HG03342 (cell line): ENCODE results near the gene KRTAP4-3.
"Not testable (repeated sequence)": the region's sequence is repeated elsewhere in the genome, so short reads cannot be mapped to it uniquely, and the experiment has no call there.

Experiments
- ATAC-seq: cut with Tn5 transposase; IDR thresholded peaks from one replicate; pipeline ENCODE4 v1.9.1; 2021; ENCODE audit warnings: mild to moderate bottlenecking, moderate library complexity; ENCODE audit not compliant: unreplicated experiment

The KRTAP4-3 gene

DNA sequence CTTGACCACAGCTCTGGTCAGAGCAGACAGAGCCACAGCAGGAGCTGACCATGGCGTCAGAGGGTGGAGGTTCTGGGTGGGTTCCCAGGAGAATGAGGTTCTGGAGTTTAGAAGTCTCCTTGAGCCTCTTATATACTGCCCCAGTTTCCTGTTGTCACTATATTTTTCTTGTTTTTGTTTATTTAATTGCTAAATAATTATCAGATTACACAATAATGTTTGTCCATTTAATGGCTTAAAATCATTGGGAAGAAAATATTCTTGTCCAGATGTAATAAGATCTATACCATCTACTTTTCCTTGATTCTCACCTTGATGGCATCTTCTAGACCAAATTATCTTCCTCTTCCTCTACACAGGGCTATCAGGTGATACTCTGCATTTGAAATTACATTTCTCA lies at the start of gene KRTAP4-3:
TSS of gene KRTAP4-3 (minus strand) at position 101 of the 400 bp plus-strand sequence. CDS start at position 52, 49 bp downstream.
- no peak for ATAC-seq

DNA sequence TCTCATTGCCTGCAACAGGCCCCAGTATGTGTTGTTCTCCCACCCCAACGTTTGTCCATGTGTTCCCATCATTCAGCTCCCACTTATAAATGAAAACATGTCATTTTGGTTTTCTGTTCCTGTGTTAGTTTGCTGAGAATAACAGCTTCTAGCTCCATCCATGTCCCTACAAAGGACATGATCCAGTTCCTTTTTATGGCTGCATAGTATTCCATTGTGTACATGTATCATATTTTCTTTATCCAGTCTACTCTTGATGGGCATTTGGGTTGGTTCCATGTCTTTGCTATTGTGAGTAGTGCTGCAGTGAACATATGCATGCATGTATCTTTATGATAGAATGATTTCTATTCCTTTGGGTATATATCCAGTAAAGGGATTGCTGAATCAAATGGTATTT lies 47.7 kb upstream of the KRTAP4-3 start:
- ATAC-seq: no peak

DNA sequence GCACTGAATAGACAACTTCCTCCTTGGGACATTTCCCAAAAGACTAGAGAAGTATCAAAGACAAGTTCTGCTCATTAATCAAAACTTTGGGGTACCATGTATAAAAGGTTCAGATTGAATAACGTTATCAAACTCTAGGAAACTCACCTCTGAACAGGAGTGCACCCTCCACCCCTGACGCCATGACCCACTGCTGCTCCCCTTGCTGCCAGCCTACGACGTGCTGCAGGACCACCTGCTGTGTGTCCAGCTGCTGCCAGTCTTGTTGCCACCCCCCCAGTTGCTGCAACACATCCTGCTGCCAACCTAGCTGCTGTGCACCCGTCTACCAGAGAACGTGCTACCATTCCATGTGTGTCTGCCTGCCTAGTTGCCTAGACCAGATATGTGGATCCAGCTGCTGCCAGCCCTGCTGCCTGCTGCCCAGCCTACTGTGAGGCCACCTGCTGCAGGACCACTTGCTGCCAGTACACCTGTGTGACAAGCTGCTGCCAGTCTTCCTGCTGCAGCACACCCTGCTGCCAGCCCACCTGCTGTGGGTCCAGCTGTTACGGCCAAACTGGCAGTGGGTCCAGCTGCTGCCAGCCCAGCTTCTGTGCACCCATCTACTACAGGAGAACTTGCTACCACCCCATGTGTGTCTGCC lies 44.6 kb upstream of the KRTAP4-3 start:
- no peak for ATAC-seq

GRCh38 chr17:41211845-41212466 lies 43.9 kb upstream of the KRTAP4-3 start:
- no peak for ATAC-seq

DNA sequence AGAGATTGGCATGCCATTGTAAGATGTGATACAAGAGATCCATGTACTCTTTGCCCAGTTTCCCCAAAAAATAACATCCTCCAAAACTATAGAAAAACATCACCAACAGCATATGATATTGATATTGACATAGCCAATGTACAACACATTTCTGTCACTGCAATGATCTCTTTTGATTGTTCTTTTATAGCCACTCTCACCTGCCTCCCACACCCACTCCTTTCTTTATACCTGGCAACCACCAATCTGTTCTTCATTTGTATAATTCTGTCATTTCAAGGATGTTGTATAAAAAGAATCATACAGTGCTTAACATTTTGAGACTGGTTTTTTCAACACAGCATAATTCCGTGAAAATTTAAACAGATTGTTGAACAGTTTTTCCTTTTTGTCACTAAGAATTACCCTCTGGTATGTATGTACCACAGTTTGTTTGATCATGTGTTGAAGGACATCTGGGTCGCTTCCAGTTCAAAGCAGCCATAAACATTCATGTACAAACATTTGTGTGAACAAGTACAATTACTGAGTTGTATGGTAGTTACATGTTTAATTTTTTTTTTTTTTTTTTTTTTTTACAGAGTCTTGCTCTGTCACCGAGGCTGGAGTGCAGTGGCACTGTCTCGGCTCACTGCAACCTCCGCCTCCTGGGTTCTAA lies 31.5 kb upstream of the KRTAP4-3 start:
- no peak for ATAC-seq

- ATAC-seq: no peak
Measured at GRCh38 chr17:41196068-41196467, 28.0 kb upstream of the KRTAP4-3 start.

GRCh38 chr17:41190328-41190727 lies 22.3 kb upstream of the KRTAP4-3 start:
- ATAC-seq: no peak

DNA sequence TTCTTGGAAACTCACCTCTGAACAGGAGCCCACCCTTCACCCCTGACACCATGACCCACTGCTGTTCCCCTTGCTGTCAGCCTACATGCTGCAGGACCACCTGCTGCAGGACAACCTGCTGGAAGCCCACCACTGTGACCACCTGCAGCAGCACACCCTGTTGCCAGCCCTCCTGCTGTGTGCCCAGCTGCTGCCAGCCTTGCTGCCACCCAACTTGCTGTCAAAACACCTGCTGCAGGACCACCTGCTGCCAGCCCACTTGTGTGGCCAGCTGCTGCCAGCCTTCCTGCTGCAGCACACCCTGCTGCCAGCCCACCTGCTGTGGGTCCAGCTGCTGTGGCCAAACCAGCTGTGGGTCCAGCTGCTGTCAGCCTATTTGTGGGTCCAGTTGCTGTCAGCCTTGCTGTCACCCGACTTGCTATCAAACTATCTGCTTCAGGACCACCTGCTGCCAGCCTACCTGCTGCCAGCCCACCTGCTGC lies 21.9 kb upstream of the KRTAP4-3 start, which contains the start of gene KRTAP9-1:
TSS of gene KRTAP9-1 (plus strand) at position 51 of the 482 bp plus-strand sequence. CDS start at position 51, 0 bp downstream.
- ATAC-seq: not testable (repeated sequence)

DNA sequence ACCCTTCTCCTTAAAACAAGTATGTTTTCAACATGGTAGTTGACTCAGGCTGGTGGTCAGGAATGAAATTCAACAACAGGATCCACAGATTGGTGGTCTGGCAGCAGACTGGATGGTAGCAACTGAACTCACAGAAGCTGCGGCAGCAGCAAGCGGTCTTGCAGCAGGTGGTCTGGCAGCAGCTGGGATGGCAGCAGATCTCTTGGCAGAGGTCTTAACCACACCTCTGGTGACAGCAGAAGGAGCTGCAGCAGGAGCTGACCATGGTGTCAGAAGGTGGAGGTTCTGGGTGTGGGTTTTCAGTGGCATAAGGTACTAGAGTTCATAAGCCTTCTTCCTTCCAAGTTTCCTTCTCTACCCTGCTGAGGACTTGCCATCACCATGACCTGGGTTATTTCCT lies 18.9 kb upstream of the KRTAP4-3 start:
- ATAC-seq: no peak

DNA sequence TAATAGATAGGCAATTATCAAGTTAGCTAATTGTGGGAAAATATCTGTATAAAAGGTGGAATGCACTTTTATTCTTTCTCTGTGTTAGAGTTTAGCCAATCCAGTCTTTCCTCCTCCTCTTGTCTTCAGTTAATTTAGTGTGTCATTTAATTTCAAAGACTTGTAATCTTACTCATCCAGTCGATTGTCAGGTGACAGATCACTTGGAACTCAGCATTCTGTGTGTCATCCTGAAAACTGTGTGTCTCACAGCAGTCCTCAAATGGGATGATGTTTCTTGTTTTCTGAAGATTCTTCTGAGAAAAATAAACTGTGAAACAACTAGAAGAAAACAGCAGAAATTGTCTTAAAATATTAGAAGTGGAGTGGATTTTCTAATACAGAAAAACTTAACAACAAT lies 17.0 kb upstream of the KRTAP4-3 start:
- ATAC-seq: no peak

DNA sequence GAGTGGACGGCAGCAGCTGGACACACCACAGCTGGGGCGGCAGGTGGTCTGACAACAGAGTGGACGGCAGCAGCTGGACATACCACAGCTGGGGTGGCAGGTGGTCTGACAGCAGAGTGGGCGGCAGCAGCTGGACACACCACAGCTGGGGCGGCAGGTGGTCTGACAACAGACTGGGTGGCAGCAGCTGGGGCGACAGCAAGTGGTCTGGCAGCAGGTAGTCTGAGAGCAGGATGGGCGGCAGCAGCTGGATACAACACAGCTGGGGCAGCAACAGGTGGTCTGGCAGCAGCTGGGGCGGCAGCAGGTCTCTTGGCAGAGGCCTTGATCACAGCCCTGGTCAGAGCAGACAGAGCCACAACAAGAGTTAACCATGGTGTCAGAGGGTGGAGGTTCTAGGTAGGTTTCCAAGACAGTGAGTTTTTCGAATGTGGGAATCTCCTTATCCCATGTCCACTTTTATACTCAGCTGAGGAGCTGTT lies 16.5 kb upstream of the KRTAP4-3 start, which contains the start of gene KRTAP4-1:
TSS of gene KRTAP4-1 (minus strand) at position 432 of the 482 bp plus-strand sequence. CDS start at position 375, 57 bp downstream.
- ATAC-seq: no peak

GRCh38 chr17:41178843-41179616 lies 11.0 kb upstream of the KRTAP4-3 start:
- ATAC-seq: no peak

DNA sequence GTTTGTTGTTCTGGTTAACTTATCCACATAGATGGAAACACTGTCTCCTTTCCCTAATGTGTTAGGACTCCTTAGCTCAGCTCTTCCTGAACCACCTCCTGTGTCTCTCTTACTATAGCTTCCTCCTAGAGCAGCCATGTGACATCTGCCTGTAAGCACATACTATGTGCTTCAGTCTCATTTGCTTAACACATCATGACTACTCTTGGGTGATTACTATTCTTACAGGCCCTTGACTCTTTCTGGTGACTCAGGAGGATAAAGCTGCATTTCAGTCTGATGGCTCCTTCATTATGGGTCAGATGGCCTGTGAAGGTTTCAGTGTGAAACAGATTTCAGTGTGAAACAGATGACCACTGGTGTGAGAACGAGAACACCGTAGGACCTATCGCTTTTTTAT lies 10.3 kb upstream of the KRTAP4-3 start:
- ATAC-seq: no peak

DNA sequence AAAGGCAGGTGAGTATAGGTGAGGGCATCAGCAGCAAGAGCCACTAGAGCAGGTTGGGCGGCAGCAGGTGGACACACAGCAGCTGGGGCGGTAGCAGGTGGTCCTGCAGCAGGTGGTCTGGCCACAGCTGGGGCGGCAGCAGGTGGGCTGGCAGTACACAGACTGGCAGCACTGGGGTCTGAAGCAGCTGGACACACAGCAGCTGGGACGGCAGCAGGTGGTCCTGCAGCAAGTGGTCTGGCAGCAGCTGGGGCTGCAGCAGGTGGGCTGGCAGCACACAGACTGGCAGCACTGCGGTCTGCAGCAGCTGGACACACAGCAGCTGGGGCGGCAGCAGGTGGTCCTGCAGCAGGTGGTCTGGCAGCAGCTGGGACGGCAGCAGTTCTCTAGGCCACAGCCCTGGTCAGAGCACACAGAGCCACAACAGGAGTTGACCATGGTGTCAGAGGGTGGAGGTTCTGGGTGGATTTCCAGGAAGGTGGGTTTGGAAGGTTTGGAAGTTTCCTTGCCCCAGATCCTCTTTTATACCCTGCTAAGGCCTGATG lies 9.8 kb upstream of the KRTAP4-3 start, which contains the start of gene KRTAP4-2:
TSS of gene KRTAP4-2 (minus strand) at position 495 of the 545 bp plus-strand sequence. CDS start at position 438, 57 bp downstream.
- no peak for ATAC-seq

- ATAC-seq: no peak
Measured at GRCh38 chr17:41176744-41177387, 8.8 kb upstream of the KRTAP4-3 start.

- ATAC-seq: no peak
Measured at GRCh38 chr17:41171886-41172285, 3.9 kb upstream of the KRTAP4-3 start.

DNA sequence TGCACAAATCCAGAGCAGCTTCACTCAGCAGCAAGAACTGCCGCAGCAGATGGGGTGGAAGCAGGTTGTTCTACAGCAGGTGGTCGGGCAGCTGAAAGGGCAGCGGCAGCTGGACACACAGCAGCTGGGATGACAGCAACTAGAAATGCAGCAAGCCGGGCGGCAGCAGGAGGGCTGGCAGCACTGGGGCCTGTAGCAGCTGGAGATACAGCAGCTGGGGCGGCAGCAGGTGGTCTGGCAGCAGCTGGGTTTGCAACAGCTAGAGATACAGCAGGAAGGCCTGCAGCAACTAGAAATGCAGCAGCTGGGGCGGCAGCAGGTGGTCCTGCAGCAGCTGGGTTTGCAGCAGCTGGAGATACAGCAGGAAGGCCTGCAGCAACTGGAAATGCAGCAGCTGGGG lies 460 bp downstream of the KRTAP4-3 start:
- ATAC-seq: no peak

- no peak for ATAC-seq
Measured at GRCh38 chr17:41163828-41164227, 4.2 kb downstream of the KRTAP4-3 start.

GRCh38 chr17:41160648-41161047 lies 7.4 kb downstream of the KRTAP4-3 start, which contains the start of gene KRTAP4-4:
TSS of gene KRTAP4-4 (minus strand) at chr17:41160748. CDS start at chr17:41160691, 57 bp downstream.
- no peak for ATAC-seq

- not testable (repeated sequence) for ATAC-seq
Measured at GRCh38 chr17:41160190-41160589, 7.8 kb downstream of the KRTAP4-3 start.
